Fibroblast of pulmonary artery (primary cell): ENCODE measurements around the gene ATF7.
A peak's percentile ranks its signal among the peaks of the same experiment; 100 is the strongest.

Experiments used
- DNase-seq: peaks from one replicate; pipeline ENCODE4 v3.0.0-alpha.2; 2010; ENCODE audit warnings: low read depth
- H3K4me3 ChIP-seq: replicated peaks from 2 replicates; pipeline ENCODE4 v1.5.1; 2011; ENCODE audit warnings: low read depth, mild to moderate bottlenecking, control low read depth, low read length, moderate library complexity
- CTCF ChIP-seq: IDR thresholded peaks from 2 replicates; pipeline ENCODE4 v1.5.1; 2011; ENCODE audit warnings: mild to moderate bottlenecking, control low read depth, low read length, inconsistent platforms; ENCODE audit errors: missing control alignments

Gene ATF7

GRCh38 chr12:53625946-53626701 is at the start of gene ATF7:
Gene ATF7, minus strand, starts transcription at chr12:53626382. Its CDS starts 25,382 bp downstream, at chr12:53601000.
- peak within 1 kb of the TSS; percentile 92 for H3K4me3 ChIP-seq
- peak; percentile 99 for DNase-seq
- TF ChIP-seq CTCF, result no peak

GRCh38 chr12:53674977-53675700 is 49.0 kb upstream of the ATF7 start:
- TF ChIP-seq CTCF, result no peak
- DNase-seq, result no peak
- peak overlapping the region; percentile 91 for H3K4me3 ChIP-seq

DNA sequence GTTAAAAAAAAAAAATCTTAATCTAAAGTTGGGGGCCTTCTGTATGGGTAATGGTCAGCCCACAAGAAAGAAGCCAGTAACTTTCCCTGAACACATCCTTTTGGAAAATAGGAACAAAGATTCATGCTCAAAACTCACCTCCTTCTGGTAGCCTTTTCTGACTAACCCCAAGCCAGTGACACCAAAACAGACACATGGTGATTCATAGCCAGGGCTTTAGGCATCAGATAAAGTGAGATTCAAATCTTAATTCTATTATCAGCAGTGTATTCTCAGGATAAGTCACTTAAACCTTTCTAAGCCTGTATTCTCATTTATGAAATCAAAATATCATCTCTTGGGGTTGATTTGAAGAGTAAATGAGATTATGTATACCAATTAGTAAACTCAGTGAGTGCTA is 44.8 kb upstream of the ATF7 start:
- DNase-seq, result no peak
- no peak overlapping the region for H3K4me3 ChIP-seq
- no peak for TF ChIP-seq CTCF

DNA sequence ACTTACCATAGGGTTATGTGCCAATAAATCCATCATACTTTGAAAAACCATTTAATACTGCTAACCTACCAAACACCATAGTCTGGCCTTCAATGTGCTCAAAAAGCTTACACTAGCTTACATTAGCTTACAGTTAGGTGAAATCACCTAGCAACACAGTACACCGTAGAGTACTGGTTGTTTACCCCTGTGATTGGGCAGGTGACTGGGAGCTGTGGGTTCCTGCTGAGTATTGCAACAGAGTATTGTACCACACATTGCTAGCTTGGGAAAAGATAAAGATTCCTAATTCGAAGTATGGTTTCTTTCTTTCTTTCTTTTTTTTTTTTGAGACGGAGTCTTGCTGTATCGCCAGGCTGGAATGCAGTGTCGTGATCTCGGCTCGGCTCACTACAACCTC is 44.1 kb upstream of the ATF7 start:
- no peak overlapping the region for H3K4me3 ChIP-seq
- no peak for TF ChIP-seq CTCF
- DNase-seq, result peak; percentile 31

GRCh38 chr12:53667080-53667479 is 40.9 kb upstream of the ATF7 start:
- TF ChIP-seq CTCF, result no peak
- H3K4me3 ChIP-seq, result no peak overlapping the region
- no peak for DNase-seq

- no peak for TF ChIP-seq CTCF
- no peak for DNase-seq
- no peak overlapping the region for H3K4me3 ChIP-seq
These were observed 38.8 kb upstream of the ATF7 start for GRCh38 chr12:53664936-53665335.

DNA sequence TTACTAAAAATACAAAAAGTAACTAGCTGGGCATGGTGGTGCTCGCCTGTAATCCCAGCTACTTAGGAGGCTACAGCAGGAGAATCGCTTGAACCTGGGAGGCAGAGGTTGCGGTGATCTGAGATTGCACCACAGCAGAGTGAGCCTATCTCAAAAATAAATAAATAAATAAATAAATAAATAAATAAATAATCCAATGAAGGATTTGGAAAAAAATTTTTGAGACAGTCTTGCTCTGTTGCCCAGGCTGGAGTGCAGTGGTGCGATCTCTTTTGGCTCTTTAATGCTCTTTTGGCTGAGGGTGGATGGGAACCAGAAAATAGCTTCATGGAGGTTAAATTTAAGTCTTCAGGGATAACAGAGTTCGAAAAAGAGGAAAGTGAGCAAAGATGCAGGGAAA is 38.0 kb upstream of the ATF7 start:
- DNase-seq, result no peak

More for the DNA sequence above, 38.0 kb upstream of the ATF7 start:
- TF ChIP-seq CTCF, result no peak
- H3K4me3 ChIP-seq, result no peak overlapping the region
